ENCODE measurements around the gene F7.

Gene F7

DNA sequence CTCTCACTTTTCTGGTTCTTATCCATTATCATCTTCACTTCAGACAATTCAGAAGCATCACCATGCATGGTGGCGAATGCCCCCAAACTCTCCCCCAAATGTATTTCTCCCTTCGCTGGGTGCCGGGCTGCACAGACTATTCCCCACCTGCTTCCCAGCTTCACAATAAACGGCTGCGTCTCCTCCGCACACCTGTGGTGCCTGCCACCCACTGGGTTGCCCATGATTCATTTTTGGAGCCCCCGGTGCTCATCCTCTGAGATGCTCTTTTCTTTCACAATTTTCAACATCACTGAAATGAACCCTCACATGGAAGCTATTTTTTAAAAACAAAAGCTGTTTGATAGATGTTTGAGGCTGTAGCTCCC lies 14.2 kb downstream of the F7 start:
- no peak for DNase-seq

- no peak for DNase-seq
Measured at GRCh38 chr13:113120300-113121182, 14.9 kb downstream of the F7 start.

GRCh38 chr13:113121183-113121927 lies 15.8 kb downstream of the F7 start:
- DNase-seq: no peak

DNA sequence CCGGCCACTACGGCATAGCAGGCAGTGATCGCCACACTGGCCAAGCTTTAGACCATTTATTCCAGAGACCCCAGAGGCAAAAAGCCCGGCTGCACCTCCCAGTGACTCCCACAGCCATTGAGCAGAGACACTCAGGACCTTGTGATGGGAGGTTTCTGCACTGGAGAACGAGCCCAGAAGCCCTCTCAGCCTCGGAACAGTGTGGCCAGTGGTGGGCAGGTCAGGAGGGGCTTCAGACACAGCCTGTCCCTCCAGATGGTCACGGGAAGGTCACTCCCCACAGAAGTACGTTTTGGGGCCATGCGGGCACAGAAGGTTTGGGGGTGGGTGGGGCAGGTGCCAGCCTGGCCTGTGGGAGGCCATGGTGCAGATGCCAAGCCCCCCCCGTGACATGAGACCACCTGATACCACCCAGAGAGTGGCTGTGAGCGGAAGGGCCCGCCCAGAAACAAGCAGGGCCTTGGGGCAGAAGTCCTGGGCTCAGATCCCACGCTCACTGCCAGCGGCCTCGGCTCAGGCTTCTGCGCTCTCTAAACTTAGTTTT lies 16.4 kb downstream of the F7 start:
- DNase-seq: no peak

DNA sequence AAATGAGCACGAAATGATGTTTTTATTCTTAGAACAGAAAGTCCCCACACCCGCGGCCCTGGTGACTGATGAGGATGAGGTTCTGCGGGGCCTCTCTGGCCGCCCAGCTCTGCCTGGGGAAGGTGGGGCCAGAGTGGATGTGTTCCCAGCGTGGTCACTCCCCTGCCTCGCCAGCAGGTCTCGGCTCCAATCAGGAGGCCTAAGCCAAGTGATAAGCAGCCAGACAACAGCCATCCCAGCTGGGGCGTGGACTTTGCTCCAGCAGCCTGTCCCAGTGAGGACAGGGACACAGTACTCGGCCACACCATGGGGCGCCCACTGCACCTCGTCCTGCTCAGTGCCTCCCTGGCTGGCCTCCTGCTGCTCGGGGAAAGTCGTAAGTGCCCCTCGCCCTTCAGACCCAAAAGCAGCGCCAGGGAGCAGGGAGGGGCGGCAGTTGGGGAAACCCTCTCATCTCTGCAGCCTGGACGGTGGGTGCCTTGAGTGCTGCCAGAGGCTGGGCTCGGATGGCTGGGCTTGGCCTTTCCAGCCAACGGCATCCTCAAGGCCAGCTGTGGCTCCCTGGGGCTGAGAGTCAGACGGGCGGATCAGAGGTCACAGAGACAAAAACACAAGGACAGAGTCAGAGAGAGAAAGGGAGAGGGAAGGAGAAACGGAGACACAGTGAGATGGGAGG lies 17.1 kb downstream of the F7 start, which contains the start of gene F10:
Gene F10 (plus strand): TSS at position 250 of the 676 bp plus-strand sequence. CDS start 57 bp downstream, at position 307.
- no peak for DNase-seq

DNA sequence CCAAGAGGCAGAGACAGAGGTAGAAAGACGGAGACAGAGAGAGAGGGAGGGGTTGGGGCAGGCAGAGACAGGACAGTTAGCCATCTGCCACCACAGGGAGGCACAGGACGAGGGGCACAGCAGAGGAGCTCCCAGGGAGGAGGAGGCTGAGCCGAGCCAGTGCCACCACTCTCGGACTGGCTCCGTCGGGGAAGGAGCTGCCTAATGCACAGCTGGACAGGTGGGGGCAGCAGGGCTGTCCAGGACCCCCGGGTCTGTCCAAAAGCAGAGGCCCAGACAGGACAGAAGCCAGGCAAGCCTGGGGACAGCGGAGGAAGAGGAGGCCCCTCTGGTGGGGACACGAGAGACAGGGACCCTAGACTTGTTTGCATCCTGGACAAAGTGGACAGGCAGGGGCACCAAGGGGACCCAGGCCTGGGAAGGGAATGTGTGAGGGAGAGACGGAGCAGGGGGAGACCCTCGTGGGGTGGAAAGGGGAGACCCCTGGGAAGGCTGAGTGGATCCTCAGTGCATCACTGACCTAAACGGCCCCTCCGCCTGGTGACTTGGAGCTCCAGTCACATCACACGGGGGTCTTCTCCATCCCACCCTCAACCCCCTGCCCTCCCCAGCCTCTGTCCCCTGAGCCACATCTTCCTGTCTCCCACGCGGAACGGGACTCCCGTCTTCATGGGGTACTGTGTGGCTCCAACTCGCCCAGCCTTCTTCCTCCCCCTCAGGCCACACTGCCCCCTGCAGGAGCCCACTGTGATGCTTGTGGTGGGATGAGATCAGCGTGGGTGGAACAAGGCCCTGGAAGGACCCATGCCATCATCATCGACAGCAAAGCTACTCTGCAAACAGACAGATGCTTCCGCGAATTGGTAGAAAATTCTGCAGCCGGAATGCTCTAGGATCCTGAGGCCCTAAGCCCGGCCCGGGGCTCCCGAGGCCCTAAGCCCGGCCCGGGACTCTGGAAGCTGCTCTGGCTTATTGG lies 17.9 kb downstream of the F7 start:
- peak in 1 of 2 experiments; percentile 45 for DNase-seq

GRCh38 chr13:113124211-113124970 lies 18.8 kb downstream of the F7 start:
- DNase-seq: no peak

- DNase-seq: no peak
Measured at GRCh38 chr13:113125506-113126264, 20.1 kb downstream of the F7 start.

- no peak for DNase-seq
Measured at GRCh38 chr13:113126265-113127150, 20.9 kb downstream of the F7 start.

- no peak for DNase-seq
Measured at GRCh38 chr13:113129480-113129879, 23.9 kb downstream of the F7 start.

GRCh38 chr13:113129921-113130750 lies 24.5 kb downstream of the F7 start:
- no peak for DNase-seq

GRCh38 chr13:113135281-113135760 lies 29.7 kb downstream of the F7 start:
- DNase-seq: no peak

DNA sequence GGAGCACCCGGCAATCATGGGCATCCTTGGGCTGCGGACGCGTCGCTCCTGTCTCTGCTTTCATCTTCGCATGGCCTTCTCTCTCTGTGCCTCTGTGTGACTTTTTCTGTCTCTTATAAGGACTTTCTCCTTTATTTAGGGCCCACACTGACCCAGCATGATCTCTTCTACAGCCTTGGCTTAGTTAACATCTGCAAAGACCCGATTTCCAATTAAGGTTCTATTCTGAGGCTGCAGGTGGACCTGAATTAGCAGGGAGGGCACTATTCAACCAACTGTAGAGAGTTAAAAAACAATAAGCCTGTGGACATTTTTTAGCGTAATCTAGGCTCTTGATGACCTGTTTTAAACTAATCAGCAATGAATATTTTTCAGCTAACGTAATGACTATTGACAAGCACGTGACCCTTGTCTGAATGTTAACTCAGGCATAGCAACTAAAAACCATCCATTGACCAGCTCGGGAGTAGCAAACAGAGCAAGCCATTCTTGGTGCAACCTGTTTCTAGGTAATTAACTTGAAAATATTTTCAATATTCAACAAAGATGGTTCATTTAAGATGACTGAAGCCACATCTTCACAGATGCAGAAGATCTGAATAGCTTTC lies 32.2 kb downstream of the F7 start:
- DNase-seq: no peak

- no peak for DNase-seq
Measured at GRCh38 chr13:113138792-113139551, 33.4 kb downstream of the F7 start.

GRCh38 chr13:113139577-113139976 lies 34.0 kb downstream of the F7 start:
- no peak for DNase-seq

DNA sequence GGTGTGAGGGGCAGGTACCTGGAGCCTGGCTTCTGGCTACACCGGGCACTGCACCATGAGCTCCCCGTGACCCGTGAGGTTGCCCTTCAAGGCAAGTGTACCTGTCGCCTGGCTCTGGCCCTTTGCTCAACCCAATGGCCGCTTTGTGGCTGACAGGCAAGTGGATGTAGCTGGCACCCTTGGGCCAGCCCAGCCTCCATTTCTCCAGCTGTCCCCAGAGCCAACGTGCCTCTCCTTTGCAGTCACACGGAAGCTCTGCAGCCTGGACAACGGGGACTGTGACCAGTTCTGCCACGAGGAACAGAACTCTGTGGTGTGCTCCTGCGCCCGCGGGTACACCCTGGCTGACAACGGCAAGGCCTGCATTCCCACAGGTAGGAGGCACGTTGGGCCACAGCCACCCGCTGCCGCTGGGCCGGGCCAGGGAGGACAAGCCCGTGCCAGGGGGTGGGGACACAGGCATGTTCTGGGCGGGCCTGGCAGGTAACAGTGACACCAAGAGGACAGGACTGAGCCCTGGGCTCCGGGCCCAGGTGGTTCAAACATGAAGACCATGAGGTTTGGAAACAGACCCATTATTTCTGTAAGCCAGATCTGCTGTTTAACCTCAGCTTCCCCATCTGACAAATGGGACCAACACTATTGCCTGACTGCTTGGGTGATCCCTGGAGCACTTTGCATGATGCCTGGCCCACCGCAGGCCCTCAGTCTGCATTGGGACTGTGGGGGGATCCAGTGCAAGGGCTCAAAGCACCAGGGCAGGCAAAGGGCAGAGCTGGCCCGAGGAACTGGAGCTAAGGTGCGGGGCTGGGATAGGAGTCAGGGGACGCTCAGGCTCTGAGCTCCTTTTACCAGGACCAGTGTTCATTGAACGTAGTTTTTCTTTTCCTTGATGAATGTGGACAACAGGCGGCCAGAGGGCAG lies 35.3 kb downstream of the F7 start:
- DNase-seq: no peak
